Mesothelial cell of epicardium (in vitro differentiated cells): ENCODE results near the gene HOMER2. TPM values are rescaled to one million over a fixed set of nuclear protein-coding genes. Genes with fewer than 3 reads are reported as not detected.

Experiments used
- DNase-seq, 2 experiments: peaks; one replicate each; pipeline ENCODE4 v3.0.0; 2021; ENCODE audit warnings: low spot score in 2 of 2; ENCODE audit not compliant: unreplicated experiment in 2 of 2
- H3K27ac Mint-ChIP-seq: 2 replicates; pipeline ENCODE4 v1.8.0; 2021; ENCODE audit warnings: mixed read lengths
- H3K27me3 Mint-ChIP-seq: 2 replicates; pipeline ENCODE4 v1.8.0; 2021; ENCODE audit warnings: low read depth, mixed read lengths
- H3K36me3 Mint-ChIP-seq: 2 replicates; pipeline ENCODE4 v1.8.0; 2021; ENCODE audit warnings: mixed read lengths
- H3K4me1 Mint-ChIP-seq: 2 replicates; pipeline ENCODE4 v1.8.0; 2021; ENCODE audit warnings: mixed read lengths
- H3K4me3 Mint-ChIP-seq: 2 replicates; pipeline ENCODE4 v1.8.0; 2021; ENCODE audit warnings: mild to moderate bottlenecking, moderate library complexity, mixed read lengths
- H3K9me3 Mint-ChIP-seq: 2 replicates; pipeline ENCODE4 v1.8.0; 2021; ENCODE audit warnings: mixed read lengths
- CTCF ChIP-seq: fragments of 200-600 bp; sonication (generic); IDR thresholded peaks from one replicate; pipeline ENCODE4 v1.5.0; 2021; ENCODE audit warnings: antibody characterized with exemption; ENCODE audit not compliant: unreplicated experiment
- total RNA-seq: library from RNA; stranded (reverse); gene quantifications from 3 replicates; pipeline ENCODE4 v1.2.1, GENCODE V29; 2021

The HOMER2 gene
- total RNA-seq, 1 donor from 2014 or later: 15.9 TPM

- H3K9me3 Mint-ChIP-seq: no peaks in the 10 kb centered on the region
- TF ChIP-seq CTCF: no peak
- H3K36me3 Mint-ChIP-seq: no peaks in the 10 kb centered on the region
- no peak for DNase-seq
- peaks cover 3% of the 10 kb centered on the region for H3K4me1 Mint-ChIP-seq
- H3K27me3 Mint-ChIP-seq: no peaks in the 10 kb centered on the region
- no peak overlapping the region for H3K4me3 Mint-ChIP-seq
- no peak overlapping the region for H3K27ac Mint-ChIP-seq
Measured at GRCh38 chr15:82856397-82857170, 95.9 kb downstream of the HOMER2 start.

GRCh38 chr15:82855286-82856100 lies 97.0 kb downstream of the HOMER2 start:
- Mint-ChIP-seq H3K4me3 (no peak overlapping the region), H3K4me1 (peaks cover 3% of the 10 kb centered on the region), H3K36me3 (no peaks in the 10 kb centered on the region), H3K27ac (no peak overlapping the region), H3K9me3 (no peaks in the 10 kb centered on the region), H3K27me3 (no peaks in the 10 kb centered on the region)
- TF ChIP-seq CTCF: no peak
- no peak for DNase-seq

- Mint-ChIP-seq H3K27me3 (no peaks in the 10 kb centered on the region), H3K36me3 (no peaks in the 10 kb centered on the region), H3K9me3 (no peaks in the 10 kb centered on the region), H3K4me3 (no peak overlapping the region), H3K4me1 (peaks cover 12% of the 10 kb centered on the region), H3K27ac (no peak overlapping the region)
- no peak for TF ChIP-seq CTCF
- no peak for DNase-seq
Measured at GRCh38 chr15:82854554-82854953, 98.0 kb downstream of the HOMER2 start.

GRCh38 chr15:82852941-82853561 lies 99.5 kb downstream of the HOMER2 start:
- DNase-seq: no peak
- Mint-ChIP-seq H3K4me3 (no peak overlapping the region), H3K27ac (no peak overlapping the region), H3K36me3 (no peaks in the 10 kb centered on the region), H3K4me1 (peaks cover 15% of the 10 kb centered on the region), H3K27me3 (no peaks in the 10 kb centered on the region), H3K9me3 (no peaks in the 10 kb centered on the region)
- no peak for TF ChIP-seq CTCF

GRCh38 chr15:82851981-82852511 lies 100.5 kb downstream of the HOMER2 start:
- Mint-ChIP-seq H3K4me1 (peaks cover 15% of the 10 kb centered on the region), H3K27ac (no peak overlapping the region), H3K9me3 (no peaks in the 10 kb centered on the region), H3K27me3 (no peaks in the 10 kb centered on the region), H3K4me3 (no peak overlapping the region), H3K36me3 (no peaks in the 10 kb centered on the region)
- no peak for DNase-seq
- TF ChIP-seq CTCF: no peak
